Hepatocyte (in vitro differentiated cells): Measurements from ENCODE around the gene ZCCHC7. TPM values are rescaled to one million over a fixed set of nuclear protein-coding genes. Genes with fewer than 3 reads are reported as not detected.
"Not testable (repeated sequence)": the region's sequence is repeated elsewhere in the genome, so short reads cannot be mapped to it uniquely, and the experiment has no call there.

Experiments
- DNase-seq: peaks from one replicate; pipeline ENCODE4 v3.0.0-alpha.2; 2016; ENCODE audit warnings: low spot score
- H2AFZ ChIP-seq: fragments of 200-600 bp; sonication (generic); 2 replicates; pipeline ENCODE4 v1.6.0; 2016; ENCODE audit warnings: antibody characterized with exemption, mild to moderate bottlenecking
- H3K27ac ChIP-seq: fragments of 200-600 bp; sonication (generic); 2 replicates; pipeline ENCODE4 v1.5.1; 2016; ENCODE audit warnings: mild to moderate bottlenecking
- H3K27me3 ChIP-seq: fragments of 200-600 bp; sonication (generic); 2 replicates; pipeline ENCODE4 v1.6.1; 2016
- H3K36me3 ChIP-seq: fragments of 200-600 bp; sonication (generic); replicated peaks from 2 replicates; pipeline ENCODE4 v1.5.1; 2016; ENCODE audit warnings: low read depth; ENCODE audit not compliant: insufficient read depth
- H3K4me1 ChIP-seq: fragments of 200-600 bp; sonication (generic); 2 replicates; pipeline ENCODE4 v1.5.1; 2016; ENCODE audit warnings: mild to moderate bottlenecking, moderate library complexity; ENCODE audit not compliant: insufficient read depth
- H3K4me2 ChIP-seq: fragments of 200-600 bp; sonication (generic); 2 replicates; pipeline ENCODE4 v1.6.0; 2016
- H3K4me3 ChIP-seq: fragments of 200-600 bp; sonication (generic); 2 replicates; pipeline ENCODE4 v1.5.1; 2016; ENCODE audit warnings: mild to moderate bottlenecking
- H3K79me2 ChIP-seq: fragments of 200-600 bp; sonication (generic); 2 replicates; pipeline ENCODE4 v1.6.0; 2017; ENCODE audit warnings: mild to moderate bottlenecking
- H3K9me2 ChIP-seq: fragments of 200-600 bp; sonication (generic); replicated peaks from 2 replicates; pipeline ENCODE4 v1.6.0; 2017; ENCODE audit warnings: mild to moderate bottlenecking; ENCODE audit not compliant: insufficient read depth
- H3K9me3 ChIP-seq: fragments of 200-600 bp; sonication (generic); 2 replicates; pipeline ENCODE4 v1.5.1; 2016; ENCODE audit warnings: low read depth, mild to moderate bottlenecking
- H4K20me1 ChIP-seq: fragments of 200-600 bp; sonication (generic); 2 replicates; pipeline ENCODE4 v1.6.0; 2016; ENCODE audit warnings: mild to moderate bottlenecking; ENCODE audit not compliant: insufficient read depth, poor library complexity, severe bottlenecking
- CTCF ChIP-seq: fragments of 200-600 bp; sonication (generic); IDR thresholded peaks from 2 replicates; pipeline ENCODE4 v1.5.1; 2016; ENCODE audit warnings: antibody characterized with exemption, mild to moderate bottlenecking; ENCODE audit not compliant: poor library complexity
- EZH2 ChIP-seq: fragments of 200-600 bp; sonication (generic); IDR thresholded peaks from 2 replicates; pipeline ENCODE4 v1.6.1; 2016; ENCODE audit warnings: antibody characterized with exemption, mild to moderate bottlenecking, borderline replicate concordance
- EZH2phosphoT487 ChIP-seq: fragments of 200-600 bp; sonication (generic); IDR thresholded peaks from one replicate; pipeline ENCODE4 v1.6.1; 2018; ENCODE audit warnings: antibody characterized with exemption, mild to moderate bottlenecking, low read depth, moderate library complexity; ENCODE audit not compliant: unreplicated experiment, severe bottlenecking
- WGBS: methylation state at CpG from one replicate; pipeline ENCODE4 v1.1.6; 2016; ENCODE audit warnings: low lambda C conversion rate; ENCODE audit errors: missing lambda C conversion rate; 5-methylcytosine and 5-hydroxymethylcytosine counted together
- polyA plus RNA-seq: library from polyadenylated mRNA; unstranded; fragments of >200 nt; fragmentation: Nextera tagmentation; extraction: Ambion mirVana; gene quantifications from 2 replicates; pipeline ENCODE4 v1.2.1, GENCODE V29; 2016
- total RNA-seq: library from RNA; depleted of rRNA; stranded (reverse); fragments of >200 nt; gene quantifications from 2 replicates; pipeline ENCODE4 v1.2.3, GENCODE V29; 2014

ZCCHC7 gene
- 14.6 and 18.1 TPM in 2 replicates for total RNA-seq
- 12.2 and 12.3 TPM in 2 replicates for polyA plus RNA-seq

GRCh38 chr9:37119907-37120842 is at the start of gene ZCCHC7:
Gene ZCCHC7, plus strand, starts transcription at chr9:37120574.
- Histone ChIP-seq H3K27me3 (no peaks in the 10 kb centered on the region), H3K4me1 (peaks cover 4% of the 10 kb centered on the region), H3K27ac (peak within 1 kb of the TSS; percentile 94), H3K79me2 (peaks cover 39% of the 10 kb centered on the region), H4K20me1 (peaks cover 7% of the 10 kb centered on the region), H3K4me2 (peak within 1 kb of the TSS; percentile 95), H3K9me2 (no peaks in the 10 kb centered on the region), H3K4me3 (peak within 1 kb of the TSS; percentile 70), H2AFZ (peak within 1 kb of the TSS; percentile 91), H3K36me3 (no peaks in the 10 kb centered on the region), H3K9me3 (no peaks in the 10 kb centered on the region)
- TF ChIP-seq EZH2phosphoT487 (no peak), EZH2 (no peak), CTCF (no peak)
- WGBS, result 6% methylated on average over 81 of the region's 82 CpGs
- DNase-seq, result peak; percentile 96

DNA sequence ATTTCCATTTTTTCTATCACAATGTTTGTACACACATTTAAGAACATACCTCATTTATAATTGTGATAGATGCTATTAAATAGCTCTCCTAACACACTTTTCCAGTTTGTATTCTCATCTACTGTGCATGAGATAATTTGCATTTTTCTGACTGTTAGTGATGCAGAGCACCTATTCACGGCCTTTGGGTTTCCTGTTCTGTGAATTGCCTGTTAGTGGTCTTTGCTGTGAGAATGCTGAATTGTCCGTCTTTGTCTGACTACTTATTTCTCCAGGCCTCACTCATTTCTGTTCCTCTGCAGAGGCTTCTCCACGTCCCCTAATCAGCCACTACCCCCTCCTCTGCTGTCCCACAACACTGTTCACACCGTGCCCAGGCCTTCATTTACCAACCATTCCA is 45.6 kb upstream of the ZCCHC7 start:
- H2AFZ ChIP-seq, H3K9me2 ChIP-seq, H3K4me1 ChIP-seq, H3K36me3 ChIP-seq, H3K9me3 ChIP-seq, H3K79me2 ChIP-seq, H3K27ac ChIP-seq, H4K20me1 ChIP-seq, H3K4me2 ChIP-seq, H3K4me3 ChIP-seq, H3K27me3 ChIP-seq, DNase-seq: not testable (repeated sequence)
- WGBS, result 82% methylated on average over 4 of the region's 4 CpGs

GRCh38 chr9:37079370-37080164 is 40.8 kb upstream of the ZCCHC7 start:
- H3K27me3 ChIP-seq, result no peaks in the 10 kb centered on the region
- H3K9me2 ChIP-seq, result no peaks in the 10 kb centered on the region
- H3K36me3 ChIP-seq, result no peaks in the 10 kb centered on the region
- H4K20me1 ChIP-seq, result no peaks in the 10 kb centered on the region
- 3% methylated on average over 62 of the region's 63 CpGs for WGBS
- no peaks in the 10 kb centered on the region for H3K9me3 ChIP-seq
- H3K4me3 ChIP-seq, result peak overlapping the region; percentile 79
- H2AFZ ChIP-seq, result peak overlapping the region; percentile 95
- H3K79me2 ChIP-seq, result peaks cover 42% of the 10 kb centered on the region
- H3K4me2 ChIP-seq, result peak overlapping the region; percentile 95
- H3K4me1 ChIP-seq, result peaks cover 5% of the 10 kb centered on the region
- TF ChIP-seq EZH2 (no peak), CTCF (no peak), EZH2phosphoT487 (no peak)
- DNase-seq, result peak; percentile 95
- H3K27ac ChIP-seq, result peak overlapping the region; percentile 86

DNA sequence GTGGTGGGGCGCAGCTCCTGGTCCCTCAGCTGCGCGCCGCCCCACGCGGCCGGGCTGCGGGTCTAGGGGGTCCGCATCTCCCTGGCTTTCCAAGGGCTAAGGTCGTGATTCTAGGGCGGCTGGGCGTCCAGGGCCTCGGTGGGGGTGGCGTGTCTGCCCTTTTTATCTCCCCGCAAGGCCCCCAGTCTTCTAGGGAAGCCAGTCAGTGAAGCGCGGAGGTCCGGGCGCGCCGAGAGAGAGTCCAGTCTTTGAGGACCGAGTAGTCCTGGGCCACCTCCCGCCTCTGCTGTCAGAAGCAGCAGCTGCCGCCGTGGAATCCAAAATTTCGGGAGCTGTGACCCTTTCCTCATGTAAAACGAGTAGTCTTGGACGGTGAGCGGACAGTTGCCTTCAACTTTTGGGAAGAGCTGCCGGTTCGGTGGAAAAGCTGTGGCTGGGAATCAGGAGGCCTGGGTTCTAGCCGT is 40.2 kb upstream of the ZCCHC7 start:
- WGBS, result under 1% methylated on average over 32 of the region's 32 CpGs

DNA sequence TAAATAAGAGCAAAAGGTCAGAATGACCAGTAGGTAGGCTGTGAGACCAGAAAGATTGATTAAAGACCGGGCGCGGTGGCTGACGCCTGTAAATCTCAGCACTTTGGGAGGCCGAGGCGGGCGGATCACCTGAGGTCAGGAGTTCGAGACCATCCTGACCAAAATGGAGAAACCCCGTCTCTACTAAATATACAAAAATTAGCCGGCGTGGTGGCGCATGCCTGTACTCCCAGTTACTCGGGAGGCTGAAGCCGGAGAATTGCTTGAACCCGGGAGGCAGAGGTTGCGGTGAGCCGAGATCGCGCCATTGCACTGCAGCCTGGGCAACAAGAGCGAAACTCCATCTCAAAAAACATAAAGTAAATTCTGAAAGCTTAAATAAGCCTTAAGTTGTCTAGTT is 38.9 kb upstream of the ZCCHC7 start:
- H3K27ac ChIP-seq, DNase-seq, H3K27me3 ChIP-seq, H4K20me1 ChIP-seq, H3K4me3 ChIP-seq, H3K4me1 ChIP-seq, H3K9me3 ChIP-seq, H3K9me2 ChIP-seq, H3K36me3 ChIP-seq, H2AFZ ChIP-seq: not testable (repeated sequence)
- Histone ChIP-seq H3K79me2 (peaks cover 46% of the 10 kb centered on the region), H3K4me2 (peak overlapping the region; percentile 95)
- over 99% methylated on average over 20 of the region's 20 CpGs for WGBS

More for the DNA sequence above, 40.2 kb upstream of the ZCCHC7 start:
- not testable (repeated sequence) for DNase-seq, H3K9me3 ChIP-seq, H3K9me2 ChIP-seq, H3K4me1 ChIP-seq, H3K36me3 ChIP-seq, H3K27me3 ChIP-seq, H4K20me1 ChIP-seq
- H3K27ac ChIP-seq, result peak overlapping the region; percentile 86
- peak overlapping the region; percentile 79 for H3K4me3 ChIP-seq
- peak overlapping the region; percentile 95 for H2AFZ ChIP-seq
- peaks cover 46% of the 10 kb centered on the region for H3K79me2 ChIP-seq
- peak overlapping the region; percentile 95 for H3K4me2 ChIP-seq
